ENCODE data around the gene CEP112. TPM values are rescaled to one million over a fixed set of nuclear protein-coding genes. Genes with fewer than 3 reads are reported as not detected.

The CEP112 gene
- total and polyA plus RNA-seq, 2 of the 8 experiments (the other 6 are each of a cell fraction or from before 2014, with no cell fraction given) = 0.62 to 3.1 TPM

GRCh38 chr17:65902831-65903522 is 289.0 kb downstream of the CEP112 start:
- Histone ChIP-seq H4K8ac (ENCODE audit: extremely low read depth, insufficient read depth, low read length) (no peak overlapping the region), H3K4me3 (ENCODE audit: extremely low read depth in 1 of 4, insufficient read depth in 2 of 4, low read depth in 3 of 4, low read length in 4 of 4) (no peak overlapping the region), H2BK15ac (ENCODE audit: low read length) (no peak overlapping the region), H3K27ac (ENCODE audit: low read depth, low read length) (no peak overlapping the region), H3K79me2 (ENCODE audit: control insufficient read depth in 1 of 2, insufficient read depth in 2 of 2, low read length in 2 of 2) (no peaks in the 10 kb centered on the region), H3K4me2 (ENCODE audit: insufficient read depth in 1 of 2, low read depth in 2 of 2, low read length in 2 of 2) (no peak overlapping the region), H3K27me3 (replicated peaks in 1 of 4; ENCODE audit: control insufficient read depth in 3 of 4, extremely low read depth in 1 of 4, insufficient read depth in 3 of 4, low read length in 3 of 4) (no peaks in the 10 kb centered on the region), H2AFZ (ENCODE audit: low read length) (no peak overlapping the region), H3K4me1 (replicated peaks in 1 of 4; ENCODE audit: control insufficient read depth in 3 of 4, insufficient read depth in 4 of 4, low read length in 3 of 4) (0 out of 7 replicates have a peak, but pooled peaks cover 0 to 2% (median 0%) of the 10 kb centered on the region in 4 experiments), H4K20me1 (replicated peaks in 1 of 2; ENCODE audit: control insufficient read depth in 1 of 2, insufficient read depth in 2 of 2, low read length in 2 of 2) (no peaks in the 10 kb centered on the region), H3K9ac (replicated peaks in 1 of 4; ENCODE audit: extremely low read depth in 1 of 4, low read depth in 3 of 4, low read length in 3 of 4) (no peak overlapping the region), H3K18ac (ENCODE audit: extremely low read depth, low read length) (no peak overlapping the region), H3K14ac (ENCODE audit: insufficient read length) (no peak overlapping the region), H3K4ac (replicated peaks; ENCODE audit: insufficient read length, low read depth, low read length) (no peak overlapping the region), H3K23ac (ENCODE audit: insufficient read length) (no peak overlapping the region), H3K23me2 (ENCODE audit: low read depth, low read length) (no peaks in the 10 kb centered on the region), H3K9me3 (ENCODE audit: insufficient read depth in 2 of 2, low read depth in 1 of 2, low read length in 1 of 2) (no peaks in the 10 kb centered on the region), H4K5ac (ENCODE audit: insufficient read length, low read depth, low read length) (no peak overlapping the region), H4K91ac (replicated peaks; ENCODE audit: insufficient read length, low read length) (no peak overlapping the region), H2BK5ac (ENCODE audit: low read depth, low read length) (no peak overlapping the region), H2AK5ac (ENCODE audit: low read depth, low read length) (no peak overlapping the region), H3K79me1 (ENCODE audit: low read depth, low read length) (no peaks in the 10 kb centered on the region), H3K36me3 (ENCODE audit: control insufficient read depth in 2 of 4, insufficient read depth in 4 of 4, low read length in 3 of 4) (no peaks in the 10 kb centered on the region), H2BK20ac (ENCODE audit: low read length) (no peak overlapping the region), H2BK12ac (ENCODE audit: low read depth, low read length) (no peak overlapping the region), H3K56ac (replicated peaks; ENCODE audit: insufficient read length, low read depth, low read length) (no peak overlapping the region), H2BK120ac (replicated peaks; ENCODE audit: low read depth, low read length) (no peak overlapping the region)
- CTCF ChIA-PET (ENCODE audit: partially characterized antibody) = interaction anchor here (0.6 to 1.8 kb wide), 2 partner anchors 15 to 1267 kb away, joined by 4 to 5 read pairs; no protein-coding TSS in a partner anchor
- 62% methylated on average over 11 of the region's 11 CpGs; no CpG with 5 or more reads in 1 of the 2 experiments for WGBS, 2 experiments (ENCODE audit: extremely low coverage in 1 of 2, insufficient coverage in 1 of 2, insufficient read length in 1 of 2, insufficient replicate concordance in 2 of 2, low coverage in 1 of 2, low lambda C conversion rate in 2 of 2, missing lambda C conversion rate in 1 of 2)
- DNase-seq (ENCODE audit: low read depth in 1 of 2, low spot score in 2 of 2) (no peak), FAIRE-seq (peak; percentile 36)
- TF ChIP-seq KDM4A (IDR thresholded peaks at IDR 0.05; ENCODE audit: low read depth, low read length, severe bottlenecking) (no peak), EP300 (IDR thresholded peaks at IDR 0.05; ENCODE audit: borderline replicate concordance in 1 of 2, low read depth in 2 of 2, low read length in 2 of 2) (no peak), CBX5 (IDR thresholded peaks at IDR 0.05; ENCODE audit: low read depth, low read length) (no peak), TAF7 (optimal IDR thresholded peaks at IDR 0.05; ENCODE audit: borderline replicate concordance, low read depth, low read length) (no peak), RXRA (IDR thresholded peaks at IDR 0.05; ENCODE audit: insufficient read depth, low read depth, low read length) (no peak), SIN3A (conservative IDR thresholded peaks at IDR 0.05 in 1 of 2, IDR thresholded peaks at IDR 0.05 in 1 of 2; ENCODE audit: low read depth in 1 of 2, low read length in 2 of 2) (no peak), TCF12 (IDR thresholded peaks at IDR 0.05; ENCODE audit: low read depth, low read length) (0 out of 2 replicates have a peak, but pooled peaks have one; percentile 16), YY1 (IDR thresholded peaks at IDR 0.05; ENCODE audit: low read depth, low read length) (0 out of 2 replicates have a peak, but pooled peaks have one; percentile 34), SRF (IDR thresholded peaks at IDR 0.05; ENCODE audit: low read depth, low read length) (no peak), POLR2AphosphoS5 (IDR thresholded peaks at IDR 0.05; ENCODE audit: low read depth, low read length) (no peak), CTBP2 (IDR thresholded peaks at IDR 0.05; ENCODE audit: borderline replicate concordance, insufficient read depth, insufficient read length, low read length) (peak; percentile 45)
- POLR2A ChIA-PET (ENCODE audit: partially characterized antibody) = no interaction called here

All from H1 (cell line).